Measurements from ENCODE around the gene LRRC8C. TPM values are rescaled to one million over a fixed set of nuclear protein-coding genes. Genes with fewer than 3 reads are reported as not detected.

The LRRC8C gene
- total and polyA plus RNA-seq, 10 of the 15 experiments (the other 5 are each of a cell fraction or from before 2014, with no cell fraction given): 2.3 to 16.3 (median 10.8) TPM

DNA sequence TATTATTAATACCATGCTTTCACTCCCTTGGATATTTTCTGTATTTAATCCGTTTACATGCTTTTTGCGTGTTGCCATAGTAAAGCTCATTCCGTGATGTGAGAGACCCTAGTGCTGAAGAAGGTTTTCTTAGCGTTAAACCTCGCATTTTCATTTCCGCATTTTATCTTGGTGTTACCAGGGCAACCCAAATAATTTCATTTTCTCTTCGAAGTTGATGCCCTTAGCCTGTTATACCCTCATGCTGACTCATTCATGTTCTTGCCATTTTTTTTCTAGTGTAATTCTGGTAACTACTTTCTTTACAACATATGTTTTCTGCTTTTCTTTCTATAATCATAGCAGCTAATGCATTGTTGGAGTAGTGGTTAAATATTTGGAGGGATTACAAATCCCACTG is 37.2 kb downstream of the LRRC8C start (continued):
- TF ChIP-seq RBBP5 (conservative IDR thresholded peaks at IDR 0.05) (no peak), ZNF622 (IDR thresholded peaks at IDR 0.05) (no peak), POU2F2 (IDR thresholded peaks at IDR 0.05; ENCODE audit: borderline replicate concordance, low read depth, low read length) (peak; percentile 65; the same call in 1 of the 3 replicates), NR2F1 (conservative IDR thresholded peaks at IDR 0.05) (no peak), MTA3 (IDR thresholded peaks at IDR 0.05; ENCODE audit: borderline replicate concordance, low read length) (peak; percentile 64; the same call in 1 of the 2 replicates), SMAD1 (IDR thresholded peaks at IDR 0.05; ENCODE audit: low read depth, partially characterized antibody) (peak; percentile 29), BCL11A (IDR thresholded peaks at IDR 0.05; ENCODE audit: low read depth, low read length) (peak; percentile 50; the same call in 1 of the 2 replicates), NBN (IDR thresholded peaks at IDR 0.05) (peak; percentile 86), JUND (IDR thresholded peaks at IDR 0.05; ENCODE audit: low read depth, low read length) (peak; percentile 82; the same call in 1 of the 2 replicates), NFXL1 (IDR thresholded peaks at IDR 0.05; ENCODE audit: borderline replicate concordance) (no peak), IKZF1 (conservative IDR thresholded peaks at IDR 0.05) (0 out of 2 replicates have a peak, but pooled peaks have one; percentile 44)
- TF ChIP-seq, protein P1, sequence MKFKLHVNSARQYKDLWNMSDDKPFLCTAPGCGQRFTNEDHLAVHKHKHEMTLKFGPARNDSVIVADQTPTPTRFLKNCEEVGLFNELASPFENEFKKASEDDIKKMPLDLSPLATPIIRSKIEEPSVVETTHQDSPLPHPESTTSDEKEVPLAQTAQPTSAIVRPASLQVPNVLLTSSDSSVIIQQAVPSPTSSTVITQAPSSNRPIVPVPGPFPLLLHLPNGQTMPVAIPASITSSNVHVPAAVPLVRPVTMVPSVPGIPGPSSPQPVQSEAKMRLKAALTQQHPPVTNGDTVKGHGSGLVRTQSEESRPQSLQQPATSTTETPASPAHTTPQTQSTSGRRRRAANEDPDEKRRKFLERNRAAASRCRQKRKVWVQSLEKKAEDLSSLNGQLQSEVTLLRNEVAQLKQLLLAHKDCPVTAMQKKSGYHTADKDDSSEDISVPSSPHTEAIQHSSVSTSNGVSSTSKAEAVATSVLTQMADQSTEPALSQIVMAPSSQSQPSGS (IDR thresholded peaks at IDR 0.05; ENCODE audit: low read length): peak; percentile 82
- TF ChIP-seq, protein P2, sequence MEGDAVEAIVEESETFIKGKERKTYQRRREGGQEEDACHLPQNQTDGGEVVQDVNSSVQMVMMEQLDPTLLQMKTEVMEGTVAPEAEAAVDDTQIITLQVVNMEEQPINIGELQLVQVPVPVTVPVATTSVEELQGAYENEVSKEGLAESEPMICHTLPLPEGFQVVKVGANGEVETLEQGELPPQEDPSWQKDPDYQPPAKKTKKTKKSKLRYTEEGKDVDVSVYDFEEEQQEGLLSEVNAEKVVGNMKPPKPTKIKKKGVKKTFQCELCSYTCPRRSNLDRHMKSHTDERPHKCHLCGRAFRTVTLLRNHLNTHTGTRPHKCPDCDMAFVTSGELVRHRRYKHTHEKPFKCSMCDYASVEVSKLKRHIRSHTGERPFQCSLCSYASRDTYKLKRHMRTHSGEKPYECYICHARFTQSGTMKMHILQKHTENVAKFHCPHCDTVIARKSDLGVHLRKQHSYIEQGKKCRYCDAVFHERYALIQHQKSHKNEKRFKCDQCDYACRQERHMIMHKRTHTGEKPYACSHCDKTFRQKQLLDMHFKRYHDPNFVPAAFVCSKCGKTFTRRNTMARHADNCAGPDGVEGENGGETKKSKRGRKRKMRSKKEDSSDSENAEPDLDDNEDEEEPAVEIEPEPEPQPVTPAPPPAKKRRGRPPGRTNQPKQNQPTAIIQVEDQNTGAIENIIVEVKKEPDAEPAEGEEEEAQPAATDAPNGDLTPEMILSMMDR (IDR thresholded peaks at IDR 0.05 in 2 of 3, conservative IDR thresholded peaks at IDR 0.05 in 1 of 3; ENCODE audit: control insufficient read depth in 2 of 3, extremely low read depth in 1 of 3, insufficient read depth in 1 of 3, low read depth in 3 of 3, low read length in 3 of 3): no peak
- TF ChIP-seq, protein P3, sequence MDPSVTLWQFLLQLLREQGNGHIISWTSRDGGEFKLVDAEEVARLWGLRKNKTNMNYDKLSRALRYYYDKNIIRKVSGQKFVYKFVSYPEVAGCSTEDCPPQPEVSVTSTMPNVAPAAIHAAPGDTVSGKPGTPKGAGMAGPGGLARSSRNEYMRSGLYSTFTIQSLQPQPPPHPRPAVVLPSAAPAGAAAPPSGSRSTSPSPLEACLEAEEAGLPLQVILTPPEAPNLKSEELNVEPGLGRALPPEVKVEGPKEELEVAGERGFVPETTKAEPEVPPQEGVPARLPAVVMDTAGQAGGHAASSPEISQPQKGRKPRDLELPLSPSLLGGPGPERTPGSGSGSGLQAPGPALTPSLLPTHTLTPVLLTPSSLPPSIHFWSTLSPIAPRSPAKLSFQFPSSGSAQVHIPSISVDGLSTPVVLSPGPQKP (IDR thresholded peaks at IDR 0.05; ENCODE audit: low read depth, low read length): no peak
